ENCODE results near the gene TGFBR2. TPM values are rescaled to one million over a fixed set of nuclear protein-coding genes. Genes with fewer than 3 reads are reported as not detected.

TGFBR2 gene
- polyA plus RNA-seq, 4 donors: 82.1 to 130 (median 101) TPM

- DNase-seq (ENCODE audit: low read depth in 4 of 4, low spot score in 2 of 4): no peak
Observed at GRCh38 chr3:30688776-30689641, 82.6 kb downstream of the TGFBR2 start.

GRCh38 chr3:30690199-30690598 is 83.8 kb downstream of the TGFBR2 start:
- no peak for DNase-seq (ENCODE audit: low read depth in 4 of 4, low spot score in 2 of 4)

DNA sequence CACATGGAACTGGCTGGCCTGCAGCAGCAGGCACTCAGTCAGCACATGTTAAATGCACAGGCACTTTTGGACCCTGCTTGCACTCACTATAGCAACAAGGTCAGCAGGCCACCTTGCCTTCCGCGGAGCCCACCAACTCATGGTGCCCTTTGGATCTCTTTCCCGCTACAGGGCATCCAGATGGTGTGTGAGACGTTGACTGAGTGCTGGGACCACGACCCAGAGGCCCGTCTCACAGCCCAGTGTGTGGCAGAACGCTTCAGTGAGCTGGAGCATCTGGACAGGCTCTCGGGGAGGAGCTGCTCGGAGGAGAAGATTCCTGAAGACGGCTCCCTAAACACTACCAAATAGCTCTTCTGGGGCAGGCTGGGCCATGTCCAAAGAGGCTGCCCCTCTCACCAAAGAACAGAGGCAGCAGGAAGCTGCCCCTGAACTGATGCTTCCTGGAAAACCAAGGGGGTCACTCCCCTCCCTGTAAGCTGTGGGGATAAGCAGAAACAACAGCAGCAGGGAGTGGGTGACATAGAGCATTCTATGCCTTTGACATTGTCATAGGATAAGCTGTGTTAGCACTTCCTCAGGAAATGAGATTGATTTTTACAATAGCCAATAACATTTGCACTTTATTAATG is 85.0 kb downstream of the TGFBR2 start:
- no peak for DNase-seq (ENCODE audit: low read depth in 4 of 4, low spot score in 2 of 4)

DNA sequence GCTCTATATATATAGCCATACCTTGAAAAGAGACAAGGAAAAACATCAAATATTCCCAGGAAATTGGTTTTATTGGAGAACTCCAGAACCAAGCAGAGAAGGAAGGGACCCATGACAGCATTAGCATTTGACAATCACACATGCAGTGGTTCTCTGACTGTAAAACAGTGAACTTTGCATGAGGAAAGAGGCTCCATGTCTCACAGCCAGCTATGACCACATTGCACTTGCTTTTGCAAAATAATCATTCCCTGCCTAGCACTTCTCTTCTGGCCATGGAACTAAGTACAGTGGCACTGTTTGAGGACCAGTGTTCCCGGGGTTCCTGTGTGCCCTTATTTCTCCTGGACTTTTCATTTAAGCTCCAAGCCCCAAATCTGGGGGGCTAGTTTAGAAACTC is 85.5 kb downstream of the TGFBR2 start:
- no peak for DNase-seq (ENCODE audit: low read depth in 4 of 4, low spot score in 2 of 4)

GRCh38 chr3:30692498-30693130 is 86.2 kb downstream of the TGFBR2 start:
- DNase-seq (ENCODE audit: low read depth in 4 of 4, low spot score in 2 of 4): no peak

GRCh38 chr3:30693470-30694120 is 87.2 kb downstream of the TGFBR2 start:
- peak in 1 of 4 donors; percentile 46 for DNase-seq (ENCODE audit: low read depth in 4 of 4, low spot score in 2 of 4)

DNA sequence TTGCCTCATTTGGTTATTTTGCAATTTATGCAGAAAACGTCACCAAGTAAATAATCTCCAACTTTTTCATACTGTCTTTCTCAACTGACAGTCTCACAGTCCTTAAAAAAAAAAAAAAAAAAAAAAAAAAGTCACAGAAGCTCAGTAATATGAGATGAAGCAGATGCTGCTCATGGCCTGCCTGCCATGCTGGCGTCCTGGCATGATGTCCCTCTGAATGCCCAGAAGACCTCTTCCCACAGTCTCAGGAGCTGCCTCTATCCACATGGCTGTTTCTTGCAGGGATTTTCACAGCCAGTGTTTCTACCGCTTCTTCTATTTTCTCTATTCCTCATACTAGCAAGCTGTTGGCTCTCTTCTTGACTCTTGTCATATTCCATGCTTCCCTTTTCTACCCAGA is 87.7 kb downstream of the TGFBR2 start:
- no peak for DNase-seq (ENCODE audit: low read depth in 4 of 4, low spot score in 2 of 4)

GRCh38 chr3:30694668-30695067 is 88.3 kb downstream of the TGFBR2 start:
- no peak for DNase-seq (ENCODE audit: low read depth in 4 of 4, low spot score in 2 of 4)

DNA sequence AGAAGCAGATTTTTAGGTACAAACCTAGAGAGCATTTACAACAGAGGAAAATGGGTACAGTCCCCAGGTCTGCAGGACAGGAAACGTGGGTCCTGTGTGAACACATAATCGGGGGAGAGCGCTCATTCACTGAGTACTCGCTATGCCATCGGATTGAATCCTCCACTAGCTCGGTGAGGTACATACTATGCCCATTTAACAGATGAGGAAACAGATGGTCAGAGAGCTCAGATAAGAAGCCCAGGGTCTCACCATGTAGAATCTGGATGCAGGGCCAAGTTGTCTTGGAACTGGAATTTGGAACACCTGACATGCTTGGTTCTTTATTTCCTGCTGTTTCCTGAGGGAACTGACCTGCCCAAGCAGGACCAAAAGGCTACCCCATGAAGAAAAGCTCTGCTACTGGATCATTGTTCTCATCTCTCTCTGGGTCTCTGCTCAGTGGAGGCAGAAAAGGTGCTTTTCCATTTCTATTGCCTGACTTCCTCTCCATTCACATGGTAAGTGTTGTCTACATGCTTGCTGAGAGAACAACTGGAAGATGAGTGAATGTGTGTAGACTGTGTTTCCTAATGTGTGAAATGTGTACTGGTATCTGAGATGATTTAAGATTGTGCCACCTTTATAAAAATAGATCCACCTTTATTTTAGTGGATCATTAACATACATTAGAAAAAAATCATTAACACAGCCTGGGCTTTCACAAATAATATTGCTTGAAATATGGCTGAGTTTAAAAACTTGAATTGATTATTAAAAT is 89.1 kb downstream of the TGFBR2 start:
- DNase-seq (ENCODE audit: low read depth in 4 of 4, low spot score in 2 of 4): no peak

DNA sequence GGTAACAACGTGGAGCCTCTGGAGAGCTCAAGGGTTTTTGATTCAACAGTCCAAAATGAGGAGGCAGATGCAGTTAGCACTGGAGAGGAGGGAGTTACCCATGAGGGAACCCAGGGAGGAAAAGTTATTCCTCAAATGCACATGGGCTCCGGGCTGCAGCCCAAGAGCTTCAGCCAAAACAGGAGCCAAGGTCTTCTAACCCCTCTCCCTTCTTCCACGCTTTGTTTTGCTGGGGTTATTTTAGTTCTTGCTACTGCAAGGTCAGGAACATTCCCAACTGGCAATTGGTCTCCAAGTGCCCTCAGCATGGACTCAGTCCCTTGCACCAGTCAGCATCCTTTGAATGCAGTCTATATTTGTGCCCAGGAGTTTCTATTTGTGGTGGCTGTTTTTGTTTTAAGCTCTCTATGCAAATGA is 90.0 kb downstream of the TGFBR2 start:
- DNase-seq (ENCODE audit: low read depth in 4 of 4, low spot score in 2 of 4): no peak

DNA sequence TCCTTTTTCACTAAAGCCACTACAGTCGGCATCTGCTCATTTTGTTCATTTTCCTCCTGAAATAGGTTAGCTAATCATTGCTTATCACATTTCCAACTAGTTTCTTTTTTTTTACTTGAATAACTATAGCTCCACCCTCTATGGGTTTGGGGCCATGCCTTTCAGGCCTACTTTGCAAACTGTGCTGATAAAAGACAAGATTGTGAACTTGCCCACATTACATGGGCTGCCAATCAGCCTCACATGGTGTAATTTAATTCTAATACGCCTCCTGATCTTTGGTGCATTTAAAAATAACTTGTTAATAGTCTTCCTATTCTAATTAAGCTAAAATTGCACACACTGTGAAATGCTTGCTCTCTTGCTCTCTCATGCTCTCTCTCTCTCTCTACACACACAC is 90.5 kb downstream of the TGFBR2 start:
- DNase-seq (ENCODE audit: low read depth in 4 of 4, low spot score in 2 of 4): no peak

DNA sequence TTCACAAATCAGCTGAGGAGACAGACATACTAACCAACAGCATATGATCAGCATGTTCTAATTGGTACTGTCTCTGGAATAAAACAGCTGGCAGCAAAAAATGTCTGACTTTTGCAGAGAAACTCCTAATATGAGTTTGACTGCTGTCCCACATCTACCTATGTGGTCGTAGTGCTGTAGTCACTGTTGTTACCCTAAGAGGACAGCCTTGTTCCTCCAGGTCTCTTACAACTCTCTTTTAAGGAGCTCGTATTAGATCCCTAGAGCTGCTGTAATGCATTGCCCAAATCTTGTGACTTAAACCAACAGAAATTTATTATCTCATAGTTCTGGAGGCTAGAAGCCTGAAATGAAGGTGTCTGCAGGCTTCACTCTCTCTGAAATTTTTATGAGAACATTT is 92.1 kb downstream of the TGFBR2 start:
- no peak for DNase-seq (ENCODE audit: low read depth in 4 of 4, low spot score in 2 of 4)

DNA sequence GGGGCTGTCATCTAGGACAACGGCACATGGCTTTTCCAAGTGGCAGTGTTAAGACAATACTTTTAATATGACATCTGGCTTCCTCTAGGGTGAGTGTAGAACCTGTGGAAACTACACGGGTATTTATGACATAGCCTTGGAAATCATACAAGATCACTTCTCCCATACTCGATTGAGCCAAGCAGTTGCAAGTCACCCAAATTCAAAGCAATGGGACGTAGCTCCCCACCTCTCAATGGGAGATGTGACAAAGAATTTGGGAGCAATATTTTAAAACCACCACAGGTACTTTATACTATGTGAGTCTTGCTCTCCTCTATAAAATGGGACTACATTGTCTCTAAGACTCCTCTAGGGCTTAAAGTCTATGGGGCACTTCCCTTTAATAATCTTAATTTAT is 93.5 kb downstream of the TGFBR2 start:
- no peak for DNase-seq (ENCODE audit: low read depth in 4 of 4, low spot score in 2 of 4)

DNA sequence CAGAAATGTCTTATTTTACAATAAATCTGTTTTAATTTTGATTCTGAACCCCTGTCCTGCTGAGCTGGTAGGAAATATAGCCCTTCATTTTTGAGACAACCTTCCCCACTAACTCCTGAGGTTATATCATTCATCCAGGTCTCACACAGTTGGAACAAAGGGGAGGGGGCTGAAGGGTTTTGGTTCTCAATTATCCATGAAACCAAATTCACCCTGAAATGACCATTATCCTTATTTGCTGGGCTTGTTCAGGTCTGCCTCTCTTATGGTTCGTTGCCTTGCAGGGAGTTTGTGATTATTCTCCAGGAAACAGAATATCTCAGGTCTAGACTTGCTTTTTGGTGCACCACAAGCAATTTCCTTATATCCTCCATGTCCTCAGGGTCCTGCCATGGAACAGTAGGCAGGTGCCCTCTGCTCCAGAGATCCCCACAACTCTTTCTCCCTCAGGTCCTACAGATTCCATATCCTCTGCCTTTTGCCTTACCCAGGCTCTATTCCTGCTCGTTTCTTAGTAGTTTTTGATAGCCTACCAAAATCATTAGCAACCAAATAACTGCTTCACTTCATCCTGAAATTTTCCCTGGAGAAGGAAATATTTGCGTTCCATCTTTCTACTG is 94.4 kb downstream of the TGFBR2 start:
- DNase-seq (ENCODE audit: low read depth in 4 of 4, low spot score in 2 of 4): no peak

DNA sequence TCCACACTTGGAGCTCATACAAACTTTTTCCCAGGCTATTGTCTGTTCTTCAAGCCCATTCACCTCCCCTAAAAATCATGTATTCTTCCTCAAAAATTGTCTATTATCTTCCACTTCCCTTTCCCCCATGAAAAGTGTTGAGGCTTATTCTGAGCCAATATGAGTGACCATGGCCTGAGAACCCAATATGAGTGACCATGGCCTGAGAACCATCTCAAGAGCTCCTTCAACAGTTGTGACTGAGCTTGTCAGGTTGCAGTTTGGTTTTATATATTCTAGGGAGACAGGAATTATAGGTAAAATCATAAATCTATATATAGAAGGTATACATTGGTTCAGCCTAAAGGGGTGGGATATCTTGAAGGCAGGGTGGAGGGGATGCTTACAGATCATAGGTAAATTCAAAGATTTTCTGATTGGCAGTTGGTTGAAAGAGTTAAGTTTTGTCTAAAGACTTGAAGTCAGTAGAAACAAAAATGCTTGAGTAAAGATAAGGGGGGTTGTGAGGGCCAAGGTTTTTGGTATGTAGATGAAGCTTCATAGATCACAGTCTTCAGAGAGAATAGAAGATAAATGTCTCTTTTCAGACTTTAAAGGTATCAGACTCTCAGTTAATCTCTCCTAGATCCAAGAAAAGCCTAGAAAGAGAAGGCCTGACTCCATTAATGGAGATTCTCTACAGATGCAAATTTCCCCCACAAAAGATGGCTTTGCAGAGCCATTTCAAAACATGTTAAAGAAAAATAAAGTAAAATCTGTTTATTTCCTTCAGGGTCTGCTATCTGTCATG is 95.8 kb downstream of the TGFBR2 start:
- no peak for DNase-seq (ENCODE audit: low read depth in 4 of 4, low spot score in 2 of 4)

DNA sequence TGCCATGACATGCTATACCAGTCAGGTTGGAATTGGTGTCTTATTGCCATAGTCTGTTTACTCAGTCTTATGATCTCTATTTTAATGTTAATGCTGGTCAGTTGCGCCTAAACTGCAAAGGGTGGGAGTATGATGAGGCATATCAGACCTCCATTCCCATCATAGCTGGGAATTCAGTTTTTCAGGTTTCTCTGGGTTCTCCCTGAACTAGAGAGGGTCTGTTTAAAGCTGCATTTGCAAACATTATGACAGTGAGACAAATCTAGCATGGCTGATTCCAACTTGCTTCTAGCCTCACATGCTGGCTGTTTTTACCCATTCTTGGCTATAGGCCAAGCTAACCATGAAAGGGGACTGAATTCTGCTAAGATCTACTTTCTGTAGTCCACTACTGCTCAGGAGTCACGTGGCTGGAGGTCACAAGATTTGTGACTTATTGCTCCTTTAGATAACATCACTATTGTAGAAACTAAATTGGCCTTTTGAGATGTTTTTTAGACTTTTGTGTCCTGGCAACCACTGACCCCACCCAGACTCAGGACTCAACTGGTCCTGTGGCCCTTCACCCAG is 96.5 kb downstream of the TGFBR2 start:
- no peak for DNase-seq (ENCODE audit: low read depth in 4 of 4, low spot score in 2 of 4)

GRCh38 chr3:30704931-30705890 is 98.8 kb downstream of the TGFBR2 start:
- DNase-seq (ENCODE audit: low read depth in 4 of 4, low spot score in 2 of 4): no peak

DNA sequence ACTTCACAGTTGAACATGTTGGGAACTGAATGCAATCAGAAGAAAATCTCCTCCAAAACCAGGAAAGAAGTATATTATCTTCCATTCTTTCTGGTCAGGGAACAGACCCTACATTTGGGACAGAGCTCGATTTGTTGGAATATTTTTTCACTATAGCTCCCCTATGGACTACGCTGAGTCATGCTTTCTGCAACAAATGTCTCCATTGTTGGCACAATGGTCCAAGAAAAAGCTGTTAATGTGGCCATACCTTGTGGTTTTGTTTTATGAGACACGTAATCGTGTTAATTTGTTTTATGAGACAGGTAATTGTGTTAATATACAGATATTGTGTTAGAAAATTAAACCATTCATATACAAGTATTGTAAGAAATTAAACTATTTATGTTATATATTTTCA is 101.4 kb downstream of the TGFBR2 start:
- no peak for DNase-seq (ENCODE audit: low read depth in 4 of 4, low spot score in 2 of 4)

Measured in left renal cortex interstitium (tissue), 4 donors.